ENCODE results near the gene INO80B.
"Not testable (repeated sequence)": the region's sequence is repeated elsewhere in the genome, so short reads cannot be mapped to it uniquely, and the experiment has no call there.

GRCh38 chr2:74483675-74484164 is 28.8 kb downstream of the INO80B start:
- not testable (repeated sequence) for TF ChIP-seq CTCF (IDR thresholded peaks at IDR 0.05); ZFX (IDR thresholded peaks at IDR 0.05; ENCODE audit: borderline replicate concordance)

Measured in 22Rv1 (cell line).